Measurements from ENCODE around the gene ITGBL1.

GRCh38 chr13:101457176-101457575 lies 4.7 kb downstream of the ITGBL1 start:
- TF ChIP-seq E2F5 (CRISPR knock-in tag; IDR thresholded peaks at IDR 0.05) (no peak), MAX (CRISPR knock-in tag; IDR thresholded peaks at IDR 0.05) (no peak), NFE2L1 (CRISPR knock-in tag; IDR thresholded peaks at IDR 0.05) (no peak), CTCF (IDR thresholded peaks at IDR 0.05) (no peak), E2F1 (CRISPR knock-in tag; IDR thresholded peaks at IDR 0.05) (no peak), PRDM15 (CRISPR knock-in tag; IDR thresholded peaks at IDR 0.05) (no peak), TCF7 (CRISPR knock-in tag; IDR thresholded peaks at IDR 0.05; ENCODE audit: low read depth) (no peak), ZBTB43 (CRISPR knock-in tag; IDR thresholded peaks at IDR 0.05) (no peak), ZNF512 (CRISPR knock-in tag; IDR thresholded peaks at IDR 0.05; ENCODE audit: borderline replicate concordance) (no peak)
